HG03520 (cell line): ENCODE data around the gene MACF1.
"Not testable (repeated sequence)": the region's sequence is repeated elsewhere in the genome, so short reads cannot be mapped to it uniquely, and the experiment has no call there.

Experiments used
- ATAC-seq: cut with Tn5 transposase; IDR thresholded peaks from one replicate; pipeline ENCODE4 v1.9.1; 2021; ENCODE audit warnings: mild to moderate bottlenecking, moderate library complexity; ENCODE audit not compliant: unreplicated experiment

MACF1 gene

GRCh38 chr1:39178541-39179431 lies 25.7 kb upstream of the MACF1 start:
- no peak for ATAC-seq

GRCh38 chr1:39181311-39181710 lies 23.2 kb upstream of the MACF1 start:
- no peak for ATAC-seq

- ATAC-seq = no peak
Measured at GRCh38 chr1:39182804-39183203, 21.7 kb upstream of the MACF1 start.

DNA sequence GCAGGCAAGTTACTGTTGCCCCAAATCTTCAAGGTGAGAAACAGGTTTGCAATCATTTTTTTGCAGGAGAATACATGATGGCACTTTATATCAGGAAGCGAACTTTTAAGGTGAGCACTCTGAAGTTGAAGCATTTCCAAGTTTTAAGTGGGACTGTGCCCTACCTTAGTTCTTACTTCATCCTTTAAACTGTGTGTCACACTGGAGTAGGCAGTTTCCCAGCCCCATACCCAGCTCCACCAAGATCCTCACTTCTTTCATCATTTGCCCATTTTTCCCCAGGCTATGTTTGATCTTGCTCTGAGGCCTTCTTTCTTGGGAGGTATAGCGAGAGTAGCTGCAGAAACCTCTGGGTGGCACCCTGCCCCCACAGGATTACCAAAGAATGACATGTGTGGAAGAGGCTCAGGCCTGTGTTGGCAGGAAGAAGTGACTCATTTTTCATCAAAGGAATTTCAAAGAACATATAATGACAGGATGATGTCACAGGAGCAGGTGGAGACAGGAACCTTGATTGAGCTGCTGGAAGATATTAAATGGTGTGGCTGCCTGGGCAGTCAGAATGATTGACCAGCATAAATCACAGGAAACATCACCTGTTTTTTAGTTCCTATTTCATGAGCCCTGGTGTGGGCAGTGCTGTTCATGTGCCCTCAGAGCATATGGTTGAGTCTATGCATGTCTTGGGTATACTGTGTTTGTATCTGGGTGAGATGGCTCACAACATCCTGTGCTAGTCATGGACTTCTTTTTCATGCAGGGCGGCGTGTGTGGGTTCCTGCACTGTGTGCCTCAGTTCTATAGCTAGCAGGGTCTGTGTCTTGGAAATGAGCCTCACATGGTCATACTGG lies 20.8 kb upstream of the MACF1 start:
- peak; percentile 63 for ATAC-seq

GRCh38 chr1:39184354-39184818 lies 20.1 kb upstream of the MACF1 start:
- no peak for ATAC-seq

GRCh38 chr1:39187275-39188046 lies 17.0 kb upstream of the MACF1 start:
- no peak for ATAC-seq

DNA sequence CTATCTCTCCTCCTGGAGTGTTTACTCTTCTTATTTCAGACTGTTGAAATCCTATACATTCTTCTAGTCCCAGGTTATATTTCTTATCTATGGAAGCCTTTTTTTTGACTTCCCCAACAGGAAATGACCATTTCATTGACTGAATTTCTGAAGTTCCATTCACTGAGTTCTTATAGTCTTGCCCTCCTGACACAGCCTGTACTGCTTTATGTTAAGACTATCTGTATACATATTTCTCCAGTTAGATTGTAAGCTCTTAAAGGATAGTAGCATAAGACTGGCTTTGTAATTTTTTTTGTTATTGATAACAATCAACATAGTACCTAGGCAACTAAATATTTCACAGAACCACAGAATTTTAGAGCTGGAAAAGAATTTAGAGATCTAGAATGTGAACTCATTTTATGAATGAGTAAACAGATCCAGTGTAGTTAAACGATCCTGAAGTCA lies 14.9 kb upstream of the MACF1 start:
- ATAC-seq = no peak

DNA sequence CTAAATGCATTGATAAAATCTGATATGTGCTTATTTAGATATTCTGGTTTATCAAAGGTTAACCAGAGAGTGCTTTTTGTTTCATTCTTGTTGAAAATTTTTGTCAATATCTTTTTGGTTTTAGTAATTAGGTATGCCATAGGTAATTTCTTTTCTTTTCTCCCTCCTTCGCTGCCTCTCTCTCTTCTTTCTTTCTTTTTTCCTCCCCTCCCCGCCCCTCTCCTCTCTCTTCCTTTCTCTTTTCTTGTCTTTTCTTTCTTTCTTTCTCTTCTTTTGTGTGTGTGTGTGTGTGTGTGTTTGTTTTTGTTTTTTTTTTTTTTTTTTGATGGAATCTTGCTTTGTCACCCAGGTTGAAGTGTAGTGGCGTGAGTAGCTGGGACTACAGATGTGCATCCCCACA lies 14.4 kb upstream of the MACF1 start:
- ATAC-seq = no peak

GRCh38 chr1:39194398-39195051 lies 10.0 kb upstream of the MACF1 start:
- no peak for ATAC-seq

GRCh38 chr1:39195166-39196111 lies 9.1 kb upstream of the MACF1 start:
- no peak for ATAC-seq

GRCh38 chr1:39196244-39197215 lies 8.0 kb upstream of the MACF1 start:
- no peak for ATAC-seq

- ATAC-seq = no peak
Measured at GRCh38 chr1:39199593-39199992, 4.9 kb upstream of the MACF1 start.

GRCh38 chr1:39205102-39205780 lies 746 bp downstream of the MACF1 start:
- no peak for ATAC-seq

DNA sequence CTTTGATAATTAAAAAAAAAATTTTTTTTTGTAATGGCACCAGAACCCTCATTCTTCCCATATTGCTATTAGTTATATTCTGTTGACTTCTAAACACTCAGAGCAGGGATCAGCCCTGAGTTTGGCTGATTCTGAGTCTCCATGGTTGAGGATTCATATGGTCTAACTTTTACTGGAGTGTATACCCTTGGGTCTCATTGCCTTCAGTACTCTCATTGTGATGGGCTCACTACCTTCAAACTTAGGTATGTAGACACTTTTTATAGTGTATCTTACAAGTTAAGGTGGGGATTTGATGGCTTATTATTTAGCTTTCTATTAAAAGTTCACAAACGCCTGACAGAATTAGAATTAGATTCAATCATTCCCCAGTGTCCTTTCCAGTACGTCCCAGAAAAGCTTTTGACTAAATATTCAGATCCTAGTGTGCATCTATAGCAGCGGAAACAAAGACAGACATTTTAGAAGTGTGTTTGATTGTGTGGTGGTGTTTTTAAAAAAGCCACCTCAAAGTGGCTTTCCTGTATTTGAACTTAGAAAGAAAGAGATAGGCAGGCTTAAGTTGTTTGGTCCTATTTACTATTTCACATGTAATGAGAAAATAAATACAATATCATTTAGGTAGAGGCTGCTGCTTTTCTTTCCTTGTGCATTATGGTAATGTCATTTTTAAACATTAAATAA lies 1.4 kb downstream of the MACF1 start:
- ATAC-seq = no peak

DNA sequence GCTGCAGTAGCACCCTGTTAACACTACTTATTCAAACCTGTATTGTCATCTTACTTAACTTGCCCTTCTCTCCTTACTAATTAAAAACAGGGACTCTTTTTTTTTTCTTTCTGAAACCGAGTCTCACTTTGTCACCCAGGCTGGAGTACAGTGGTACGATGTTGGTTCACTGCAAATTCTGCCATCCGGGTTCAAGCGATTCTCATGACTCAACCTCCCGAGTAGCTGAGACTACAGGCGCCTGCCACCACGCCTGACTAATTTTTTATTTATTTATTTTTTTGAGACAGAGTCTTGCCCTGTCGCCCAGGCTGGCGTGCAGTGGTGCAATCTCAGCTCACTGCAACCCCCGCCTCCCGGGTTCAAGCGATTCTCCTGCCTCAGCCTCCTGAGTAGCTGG lies 3.9 kb downstream of the MACF1 start:
- ATAC-seq = not testable (repeated sequence)

GRCh38 chr1:39210649-39211048 lies 6.2 kb downstream of the MACF1 start:
- no peak for ATAC-seq

GRCh38 chr1:39212499-39212898 lies 8.0 kb downstream of the MACF1 start:
- ATAC-seq = no peak
